ENCODE results near the gene DHFR.
"Not testable (repeated sequence)": the region's sequence is repeated elsewhere in the genome, so short reads cannot be mapped to it uniquely, and the experiment has no call there.

DHFR gene

GRCh38 chr5:80665057-80665456 lies 10.3 kb upstream of the DHFR start:
- Histone ChIP-seq H4K8ac (ENCODE audit: low read length) (no peak overlapping the region), H2AK5ac (ENCODE audit: low read length, severe bottlenecking) (no peak overlapping the region), H3K79me1 (replicated peaks; ENCODE audit: low read length, poor library complexity, severe bottlenecking) (peaks cover 36% of the 10 kb centered on the region), H3K4me1 (ENCODE audit: control insufficient read depth, insufficient read depth, low read depth, low read length) (peaks cover 2% of the 10 kb centered on the region), H3K4me3 (ENCODE audit: insufficient read depth in 1 of 2, low read depth in 1 of 2, low read length in 2 of 2) (no peak overlapping the region), H3K4ac (ENCODE audit: low read depth in 1 of 2, low read length in 2 of 2) (no peak overlapping the region), H3K14ac (ENCODE audit: low read length in 2 of 2) (no peak overlapping the region), H3K18ac (ENCODE audit: low read depth in 1 of 2, low read length in 2 of 2) (no peak overlapping the region), H2BK15ac (ENCODE audit: low read depth, poor library complexity, severe bottlenecking) (no peak overlapping the region), H3K23ac (ENCODE audit: low read length in 2 of 2) (no peak overlapping the region), H2BK12ac (ENCODE audit: low read length in 2 of 2) (no peak overlapping the region), H3K27ac (ENCODE audit: low read length, poor library complexity, severe bottlenecking) (no peak overlapping the region), H3K36me3 (ENCODE audit: control insufficient read depth in 1 of 2, insufficient read depth in 2 of 2, low read depth in 1 of 2, low read length in 2 of 2) (peaks cover 20 to 61% of the 10 kb centered on the region in 2 experiments), H3K27me3 (ENCODE audit: control insufficient read depth in 1 of 2, insufficient read depth in 1 of 2, low read length in 2 of 2) (no peaks in the 10 kb centered on the region), H2AFZ (ENCODE audit: low read depth, low read length) (no peak overlapping the region), H3K4me2 (ENCODE audit: low read length, poor library complexity, severe bottlenecking) (no peak overlapping the region), H3K9me3 (ENCODE audit: control insufficient read depth, low read length) (no peaks in the 10 kb centered on the region), H4K91ac (ENCODE audit: low read length) (no peak overlapping the region), H3K9ac (ENCODE audit: low read length) (no peak overlapping the region), H2BK5ac (ENCODE audit: low read depth, low read length, poor library complexity, severe bottlenecking) (no peak overlapping the region), H2BK120ac (ENCODE audit: low read depth, low read length) (no peak overlapping the region)
- 98% methylated on average over 4 of the region's 4 CpGs for WGBS
- no peak for DNase-seq

DNA sequence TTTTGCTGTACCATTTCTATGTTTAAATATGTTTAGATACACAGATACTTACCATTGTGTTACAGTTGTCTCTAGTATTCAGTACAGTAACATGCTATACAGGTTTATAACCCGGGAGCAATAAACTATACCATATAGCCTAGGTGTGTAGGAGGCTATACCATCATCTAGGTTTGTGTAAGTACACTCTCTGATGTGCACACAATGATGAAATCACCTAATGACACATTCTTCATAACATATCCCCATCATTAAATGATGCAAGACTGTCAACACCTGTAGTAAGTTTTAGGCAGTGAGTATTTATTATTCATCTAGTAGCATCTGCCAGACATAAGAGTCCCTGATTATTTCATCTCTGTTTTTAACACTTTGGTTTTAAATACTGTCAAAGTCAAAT lies 7.3 kb upstream of the DHFR start:
- Histone ChIP-seq H2BK120ac (ENCODE audit: low read depth, low read length) (no peak overlapping the region), H3K14ac (ENCODE audit: low read length in 2 of 2) (no peak overlapping the region), H2AK5ac (ENCODE audit: low read length, severe bottlenecking) (no peak overlapping the region), H3K79me1 (replicated peaks; ENCODE audit: low read length, poor library complexity, severe bottlenecking) (peaks cover 19% of the 10 kb centered on the region), H2BK5ac (ENCODE audit: low read depth, low read length, poor library complexity, severe bottlenecking) (no peak overlapping the region), H3K4me2 (ENCODE audit: low read length, poor library complexity, severe bottlenecking) (no peak overlapping the region), H3K36me3 (ENCODE audit: control insufficient read depth in 1 of 2, insufficient read depth in 2 of 2, low read depth in 1 of 2, low read length in 2 of 2) (peaks cover 5 to 74% of the 10 kb centered on the region in 2 experiments), H3K27me3 (ENCODE audit: control insufficient read depth in 1 of 2, insufficient read depth in 1 of 2, low read length in 2 of 2) (no peaks in the 10 kb centered on the region), H3K4me1 (ENCODE audit: control insufficient read depth, insufficient read depth, low read depth, low read length) (no peaks in the 10 kb centered on the region), H4K8ac (ENCODE audit: low read length) (no peak overlapping the region), H3K27ac (ENCODE audit: low read length, poor library complexity, severe bottlenecking) (no peak overlapping the region), H3K9me3 (ENCODE audit: control insufficient read depth, low read length) (no peaks in the 10 kb centered on the region), H2BK12ac (ENCODE audit: low read length in 2 of 2) (no peak overlapping the region), H2AFZ (ENCODE audit: low read depth, low read length) (no peak overlapping the region), H3K18ac (ENCODE audit: low read depth in 1 of 2, low read length in 2 of 2) (no peak overlapping the region), H3K23ac (ENCODE audit: low read length in 2 of 2) (no peak overlapping the region), H3K9ac (ENCODE audit: low read length) (no peak overlapping the region), H4K91ac (ENCODE audit: low read length) (no peak overlapping the region), H2BK15ac (ENCODE audit: low read depth, poor library complexity, severe bottlenecking) (no peak overlapping the region), H3K4me3 (ENCODE audit: insufficient read depth in 1 of 2, low read depth in 1 of 2, low read length in 2 of 2) (no peak overlapping the region), H3K4ac (ENCODE audit: low read depth in 1 of 2, low read length in 2 of 2) (no peak overlapping the region)
- no CpG with 5 or more reads among the region's 1 CpG for WGBS
- DNase-seq, result no peak

DNA sequence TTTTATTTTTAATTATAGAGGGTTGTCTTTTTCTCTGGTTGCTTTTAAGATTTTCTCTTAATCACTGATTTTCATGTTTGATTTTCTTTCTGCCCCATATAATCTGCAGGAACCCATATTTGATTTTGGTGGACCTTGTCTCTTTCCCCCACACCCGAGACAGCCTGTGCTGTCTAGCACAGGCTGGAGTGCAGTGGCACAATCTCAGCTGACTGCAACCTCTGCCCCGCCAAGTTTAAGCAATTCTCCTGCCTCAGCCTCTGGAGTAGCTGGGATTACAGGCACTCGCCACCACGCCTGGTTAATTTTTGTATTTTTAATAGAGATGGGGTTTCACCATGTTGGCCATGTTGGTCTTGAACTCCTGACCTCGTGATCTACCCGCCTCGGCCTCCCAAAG lies 5.9 kb upstream of the DHFR start:
- H2BK120ac ChIP-seq (ENCODE audit: low read depth, low read length); H3K4me1 ChIP-seq (ENCODE audit: control insufficient read depth, insufficient read depth, low read depth, low read length); H4K91ac ChIP-seq (ENCODE audit: low read length); H3K18ac ChIP-seq (ENCODE audit: low read depth in 1 of 2, low read length in 2 of 2); H3K4me2 ChIP-seq (ENCODE audit: low read length, poor library complexity, severe bottlenecking); H2BK15ac ChIP-seq (ENCODE audit: low read depth, poor library complexity, severe bottlenecking); H3K27ac ChIP-seq (ENCODE audit: low read length, poor library complexity, severe bottlenecking); H3K23ac ChIP-seq (ENCODE audit: low read length in 2 of 2); H3K9me3 ChIP-seq (ENCODE audit: control insufficient read depth, low read length); H4K8ac ChIP-seq (ENCODE audit: low read length); H3K4ac ChIP-seq (ENCODE audit: low read depth in 1 of 2, low read length in 2 of 2); H3K14ac ChIP-seq (ENCODE audit: low read length in 2 of 2); H3K27me3 ChIP-seq (ENCODE audit: control insufficient read depth in 1 of 2, insufficient read depth in 1 of 2, low read length in 2 of 2); H3K4me3 ChIP-seq (ENCODE audit: insufficient read depth in 1 of 2, low read depth in 1 of 2, low read length in 2 of 2); H3K9ac ChIP-seq (ENCODE audit: low read length); H2AK5ac ChIP-seq (ENCODE audit: low read length, severe bottlenecking); H2AFZ ChIP-seq (ENCODE audit: low read depth, low read length); H2BK5ac ChIP-seq (ENCODE audit: low read depth, low read length, poor library complexity, severe bottlenecking); DNase-seq; H2BK12ac ChIP-seq (ENCODE audit: low read length in 2 of 2): not testable (repeated sequence)
- H3K79me1 ChIP-seq (replicated peaks; ENCODE audit: low read length, poor library complexity, severe bottlenecking), result peaks cover 26% of the 10 kb centered on the region
- H3K36me3 ChIP-seq (ENCODE audit: control insufficient read depth in 1 of 2, insufficient read depth in 2 of 2, low read depth in 1 of 2, low read length in 2 of 2), result peaks cover 6 to 65% of the 10 kb centered on the region in 2 experiments
- WGBS, result 96% methylated on average over 4 of the region's 7 CpGs

DNA sequence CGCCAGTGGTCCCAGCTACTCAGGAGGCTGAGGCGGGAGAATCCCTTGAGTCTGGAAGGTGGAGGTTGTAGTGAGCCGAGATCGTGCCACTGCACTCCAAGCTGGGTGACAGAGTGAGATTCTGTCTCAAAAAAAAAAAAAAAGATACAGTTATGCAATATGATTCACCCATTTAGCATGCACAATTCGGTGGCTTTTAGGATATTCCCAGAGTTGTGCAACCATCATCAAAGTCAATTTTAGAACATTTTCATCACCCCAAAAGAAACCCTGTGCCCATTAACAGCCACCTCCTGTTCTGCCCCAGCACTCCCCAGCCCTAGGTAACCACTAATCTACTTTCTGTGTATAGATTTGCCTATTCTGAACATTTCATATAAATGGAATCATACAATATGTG lies 4.3 kb upstream of the DHFR start:
- no peak overlapping the region for H3K9ac ChIP-seq (ENCODE audit: low read length)
- peaks cover under 1% of the 10 kb centered on the region for H3K4me1 ChIP-seq (ENCODE audit: control insufficient read depth, insufficient read depth, low read depth, low read length)
- H2BK15ac ChIP-seq (ENCODE audit: low read depth, poor library complexity, severe bottlenecking), result no peak overlapping the region
- H3K4me3 ChIP-seq (ENCODE audit: insufficient read depth in 1 of 2, low read depth in 1 of 2, low read length in 2 of 2), result no peak overlapping the region
- no peak overlapping the region for H2BK120ac ChIP-seq (ENCODE audit: low read depth, low read length)
- H2BK12ac ChIP-seq (ENCODE audit: low read length in 2 of 2), result no peak overlapping the region
- no peaks in the 10 kb centered on the region for H3K27me3 ChIP-seq (ENCODE audit: control insufficient read depth in 1 of 2, insufficient read depth in 1 of 2, low read length in 2 of 2)
- H4K8ac ChIP-seq (ENCODE audit: low read length), result no peak overlapping the region
- H3K18ac ChIP-seq (ENCODE audit: low read depth in 1 of 2, low read length in 2 of 2), result no peak overlapping the region
- H3K4ac ChIP-seq (ENCODE audit: low read depth in 1 of 2, low read length in 2 of 2), result no peak overlapping the region
- H2AFZ ChIP-seq (ENCODE audit: low read depth, low read length), result no peak overlapping the region
- H3K9me3 ChIP-seq (ENCODE audit: control insufficient read depth, low read length), result no peaks in the 10 kb centered on the region
- no peak overlapping the region for H3K23ac ChIP-seq (ENCODE audit: low read length in 2 of 2)
- H3K14ac ChIP-seq (ENCODE audit: low read length in 2 of 2), result no peak overlapping the region
- no peak overlapping the region for H3K27ac ChIP-seq (ENCODE audit: low read length, poor library complexity, severe bottlenecking)
- H2AK5ac ChIP-seq (ENCODE audit: low read length, severe bottlenecking), result no peak overlapping the region
- H4K91ac ChIP-seq (ENCODE audit: low read length), result no peak overlapping the region
- H3K4me2 ChIP-seq (ENCODE audit: low read length, poor library complexity, severe bottlenecking), result no peak overlapping the region
- H3K79me1 ChIP-seq (replicated peaks; ENCODE audit: low read length, poor library complexity, severe bottlenecking), result peaks cover 23% of the 10 kb centered on the region
- no peak overlapping the region for H2BK5ac ChIP-seq (ENCODE audit: low read depth, low read length, poor library complexity, severe bottlenecking)
- WGBS, result 76% methylated on average over 3 of the region's 5 CpGs
- DNase-seq, result peak; percentile 20
- H3K36me3 ChIP-seq (ENCODE audit: control insufficient read depth in 1 of 2, insufficient read depth in 2 of 2, low read depth in 1 of 2, low read length in 2 of 2), result peaks cover 6 to 51% of the 10 kb centered on the region in 2 experiments

All from mesenchymal stem cell (in vitro differentiated cells and primary cell).